RWPE1 (cell line): ENCODE data around the gene FAM110D.

ENCODE experiments used
- CTCF ChIA-PET: fragments of 350-600 bp; sonication (Branson Sonifier 250); formaldehyde crosslinking; extraction: SDS; loops from one replicate; lab custom pipeline; 2021; lab: Yijun Ruan, JAX
- POLR2A ChIA-PET: fragments of 400-600 bp; formaldehyde crosslinking; extraction: SDS; loops from one replicate; lab custom pipeline; 2020; ENCODE audit warnings: antibody characterized with exemption; ENCODE audit not compliant: low non-redundant PET; lab: Yijun Ruan, JAX
- DNase-seq: peaks from one replicate; pipeline ENCODE4 v3.0.0; 2012; ENCODE audit warnings: low spot score
- H3K27ac ChIP-seq: fragments of 450-650 bp; 2 replicates; pipeline ENCODE4 v1.5.1; 2017
- TF ChIP-seq, protein P1 (sequence below): fragments of 450-650 bp; conservative IDR thresholded peaks from 2 replicates; pipeline ENCODE4 v1.5.1; 2017; ENCODE audit warnings: low read depth, mild to moderate bottlenecking

FAM110D gene

DNA sequence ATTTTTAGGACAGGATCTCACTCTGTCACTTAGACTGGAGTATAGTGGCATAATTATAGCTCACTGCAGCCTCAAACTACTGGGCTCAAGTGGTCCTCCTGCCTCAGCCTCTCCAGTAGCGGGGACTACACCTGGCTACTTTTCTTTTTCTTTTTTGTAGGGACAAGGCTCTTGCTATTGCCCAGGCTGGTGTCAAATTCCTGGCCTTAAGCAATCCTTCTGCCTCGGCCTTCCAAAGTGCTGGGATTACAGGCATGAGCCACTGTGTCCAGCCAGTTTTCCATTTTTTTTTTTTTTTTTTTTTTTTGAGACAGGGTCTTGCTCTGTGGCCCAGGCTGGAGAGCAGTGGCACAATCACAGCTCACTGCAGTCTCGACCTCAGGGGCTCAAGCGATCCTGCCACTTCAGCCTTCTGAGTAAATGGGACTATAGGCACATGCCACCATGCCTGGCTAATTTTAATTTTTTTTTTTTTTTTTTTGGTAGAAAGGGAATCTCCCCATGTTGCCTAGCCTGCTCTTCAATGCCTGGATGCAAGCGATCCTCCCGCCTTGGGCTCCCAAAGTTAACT, 54.5 kb downstream of the FAM110D start:
- TF ChIP-seq, protein P1, sequence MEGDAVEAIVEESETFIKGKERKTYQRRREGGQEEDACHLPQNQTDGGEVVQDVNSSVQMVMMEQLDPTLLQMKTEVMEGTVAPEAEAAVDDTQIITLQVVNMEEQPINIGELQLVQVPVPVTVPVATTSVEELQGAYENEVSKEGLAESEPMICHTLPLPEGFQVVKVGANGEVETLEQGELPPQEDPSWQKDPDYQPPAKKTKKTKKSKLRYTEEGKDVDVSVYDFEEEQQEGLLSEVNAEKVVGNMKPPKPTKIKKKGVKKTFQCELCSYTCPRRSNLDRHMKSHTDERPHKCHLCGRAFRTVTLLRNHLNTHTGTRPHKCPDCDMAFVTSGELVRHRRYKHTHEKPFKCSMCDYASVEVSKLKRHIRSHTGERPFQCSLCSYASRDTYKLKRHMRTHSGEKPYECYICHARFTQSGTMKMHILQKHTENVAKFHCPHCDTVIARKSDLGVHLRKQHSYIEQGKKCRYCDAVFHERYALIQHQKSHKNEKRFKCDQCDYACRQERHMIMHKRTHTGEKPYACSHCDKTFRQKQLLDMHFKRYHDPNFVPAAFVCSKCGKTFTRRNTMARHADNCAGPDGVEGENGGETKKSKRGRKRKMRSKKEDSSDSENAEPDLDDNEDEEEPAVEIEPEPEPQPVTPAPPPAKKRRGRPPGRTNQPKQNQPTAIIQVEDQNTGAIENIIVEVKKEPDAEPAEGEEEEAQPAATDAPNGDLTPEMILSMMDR = no peak

More for the DNA sequence above, 54.5 kb downstream of the FAM110D start:
- DNase-seq = no peak
- ChIA-PET POLR2A (no interaction called here), CTCF (interaction anchor here (0.6 to 1.9 kb wide), 2 partner anchors 204 to 237 kb away, joined by 3 to 5 read pairs; no protein-coding TSS in a partner anchor)
- no peak overlapping the region for H3K27ac ChIP-seq
